GM21390 (cell line): ENCODE measurements around the gene SIAH1.
"Not testable (repeated sequence)": the region's sequence is repeated elsewhere in the genome, so short reads cannot be mapped to it uniquely, and the experiment has no call there.

Experiments
- ATAC-seq: cut with Tn5 transposase; IDR thresholded peaks from one replicate; pipeline ENCODE4 v1.9.1; 2021; ENCODE audit not compliant: unreplicated experiment

The SIAH1 gene

GRCh38 chr16:48367441-48368049 lies 17.7 kb downstream of the SIAH1 start:
- ATAC-seq, result no peak

GRCh38 chr16:48366165-48367093 lies 18.8 kb downstream of the SIAH1 start:
- peak; percentile 59 for ATAC-seq

- ATAC-seq, result peak; percentile 88
These were observed 19.5 kb downstream of the SIAH1 start for GRCh38 chr16:48365601-48366164.

- no peak for ATAC-seq
These were observed 20.1 kb downstream of the SIAH1 start for GRCh38 chr16:48365025-48365600.

GRCh38 chr16:48361540-48362144 lies 23.6 kb downstream of the SIAH1 start:
- ATAC-seq, result no peak

- no peak for ATAC-seq
These were observed 24.2 kb downstream of the SIAH1 start for GRCh38 chr16:48361012-48361411.

GRCh38 chr16:48359983-48360382 lies 25.2 kb downstream of the SIAH1 start:
- ATAC-seq, result no peak

- no peak for ATAC-seq
These were observed 26.8 kb downstream of the SIAH1 start for GRCh38 chr16:48358419-48358818.

- no peak for ATAC-seq
These were observed 28.4 kb downstream of the SIAH1 start for GRCh38 chr16:48356633-48357376.

GRCh38 chr16:48354877-48355855 lies 30.0 kb downstream of the SIAH1 start:
- ATAC-seq, result no peak

- ATAC-seq, result not testable (repeated sequence)
These were observed 30.8 kb downstream of the SIAH1 start for GRCh38 chr16:48354385-48354784.

- peak; percentile 79 for ATAC-seq
These were observed 31.5 kb downstream of the SIAH1 start for GRCh38 chr16:48353565-48354163.

GRCh38 chr16:48352648-48353390 lies 32.4 kb downstream of the SIAH1 start:
- ATAC-seq, result no peak

GRCh38 chr16:48350736-48351135 lies 34.5 kb downstream of the SIAH1 start:
- ATAC-seq, result no peak

- ATAC-seq, result no peak
These were observed 37.2 kb downstream of the SIAH1 start for GRCh38 chr16:48347980-48348379.

GRCh38 chr16:48347191-48347865 lies 37.9 kb downstream of the SIAH1 start:
- no peak for ATAC-seq

GRCh38 chr16:48342591-48342990 lies 42.6 kb downstream of the SIAH1 start:
- ATAC-seq, result no peak

GRCh38 chr16:48340054-48340453 lies 45.2 kb downstream of the SIAH1 start:
- ATAC-seq, result no peak
